Measurements from ENCODE around the gene FSCN2. TPM values are rescaled to one million over a fixed set of nuclear protein-coding genes. Genes with fewer than 3 reads are reported as not detected.

FSCN2 gene
- total and polyA plus RNA-seq, 2 experiments from 2014 or later = 0.13 to 1.6 TPM

DNA sequence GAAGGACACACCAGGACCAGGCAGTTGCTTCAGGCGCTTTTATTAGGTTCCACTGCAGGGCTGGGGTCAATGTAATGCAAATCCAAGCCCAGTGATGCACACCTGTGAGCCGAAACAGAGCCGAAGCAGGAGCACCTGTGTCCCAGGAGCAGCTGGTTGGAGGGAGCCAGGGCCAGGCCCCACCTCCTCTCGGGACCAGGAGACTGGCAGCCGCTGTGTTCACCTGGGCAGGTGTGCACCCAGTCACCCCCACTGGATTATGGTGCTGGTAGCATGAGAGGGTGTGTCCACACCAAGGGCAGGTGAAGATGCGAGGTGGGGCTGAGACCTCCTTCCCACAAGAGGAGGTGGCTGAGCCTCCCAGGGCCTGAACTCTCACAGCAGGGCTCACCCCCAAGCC is 28.7 kb downstream of the FSCN2 start:
- no peak overlapping the region for H2AFZ ChIP-seq
- peaks cover 8% of the 10 kb centered on the region; the same call in 1 of the 2 replicates for H3K4me1 ChIP-seq (ENCODE audit: insufficient read depth)
- ATAC-seq (no peak), DNase-seq (ENCODE audit: low spot score) (no peak)
- no peak overlapping the region for H3K4me3 Mint-ChIP-seq
- peaks cover 41% of the 10 kb centered on the region for H3K36me3 Mint-ChIP-seq (ENCODE audit: low read depth)
- H3K4me3 ChIP-seq = no peak overlapping the region
- peaks cover 9% of the 10 kb centered on the region for H3K36me3 ChIP-seq (ENCODE audit: insufficient read depth)
- no peaks in the 10 kb centered on the region for H4K20me1 ChIP-seq (replicated peaks; ENCODE audit: insufficient read depth)
- H3K27me3 Mint-ChIP-seq (ENCODE audit: insufficient read depth, low read depth, poor library complexity) = peaks cover 24% of the 10 kb centered on the region
- no peaks in the 10 kb centered on the region for H3K79me2 ChIP-seq (replicated peaks; ENCODE audit: insufficient read depth)
- H3F3A ChIP-seq (replicated peaks; ENCODE audit: low read depth) = peaks cover 15% of the 10 kb centered on the region
- no peaks in the 10 kb centered on the region for H3K9me3 Mint-ChIP-seq
- no peak overlapping the region for H3K4me2 ChIP-seq
- H3K27ac ChIP-seq (ENCODE audit: low read depth) = no peak overlapping the region
- H3K27ac Mint-ChIP-seq = no peak overlapping the region
- H3K4me1 Mint-ChIP-seq = peaks cover 17% of the 10 kb centered on the region
- H3K9me2 ChIP-seq (ENCODE audit: insufficient read depth) = no peaks in the 10 kb centered on the region
- H3K27me3 ChIP-seq (ENCODE audit: insufficient read depth) = no peaks in the 10 kb centered on the region
- TF ChIP-seq STAT1 (IDR thresholded peaks at IDR 0.05; ENCODE audit: unreplicated experiment) = no peak
- TF ChIP-seq, protein P1, sequence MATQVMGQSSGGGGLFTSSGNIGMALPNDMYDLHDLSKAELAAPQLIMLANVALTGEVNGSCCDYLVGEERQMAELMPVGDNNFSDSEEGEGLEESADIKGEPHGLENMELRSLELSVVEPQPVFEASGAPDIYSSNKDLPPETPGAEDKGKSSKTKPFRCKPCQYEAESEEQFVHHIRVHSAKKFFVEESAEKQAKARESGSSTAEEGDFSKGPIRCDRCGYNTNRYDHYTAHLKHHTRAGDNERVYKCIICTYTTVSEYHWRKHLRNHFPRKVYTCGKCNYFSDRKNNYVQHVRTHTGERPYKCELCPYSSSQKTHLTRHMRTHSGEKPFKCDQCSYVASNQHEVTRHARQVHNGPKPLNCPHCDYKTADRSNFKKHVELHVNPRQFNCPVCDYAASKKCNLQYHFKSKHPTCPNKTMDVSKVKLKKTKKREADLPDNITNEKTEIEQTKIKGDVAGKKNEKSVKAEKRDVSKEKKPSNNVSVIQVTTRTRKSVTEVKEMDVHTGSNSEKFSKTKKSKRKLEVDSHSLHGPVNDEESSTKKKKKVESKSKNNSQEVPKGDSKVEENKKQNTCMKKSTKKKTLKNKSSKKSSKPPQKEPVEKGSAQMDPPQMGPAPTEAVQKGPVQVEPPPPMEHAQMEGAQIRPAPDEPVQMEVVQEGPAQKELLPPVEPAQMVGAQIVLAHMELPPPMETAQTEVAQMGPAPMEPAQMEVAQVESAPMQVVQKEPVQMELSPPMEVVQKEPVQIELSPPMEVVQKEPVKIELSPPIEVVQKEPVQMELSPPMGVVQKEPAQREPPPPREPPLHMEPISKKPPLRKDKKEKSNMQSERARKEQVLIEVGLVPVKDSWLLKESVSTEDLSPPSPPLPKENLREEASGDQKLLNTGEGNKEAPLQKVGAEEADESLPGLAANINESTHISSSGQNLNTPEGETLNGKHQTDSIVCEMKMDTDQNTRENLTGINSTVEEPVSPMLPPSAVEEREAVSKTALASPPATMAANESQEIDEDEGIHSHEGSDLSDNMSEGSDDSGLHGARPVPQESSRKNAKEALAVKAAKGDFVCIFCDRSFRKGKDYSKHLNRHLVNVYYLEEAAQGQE (IDR thresholded peaks at IDR 0.05; ENCODE audit: unreplicated experiment) = no peak
- TF ChIP-seq POLR2AphosphoS5 (IDR thresholded peaks at IDR 0.05; ENCODE audit: low read depth) = no peak; the same call in 1 of the 2 replicates
- TF ChIP-seq, protein P2, sequence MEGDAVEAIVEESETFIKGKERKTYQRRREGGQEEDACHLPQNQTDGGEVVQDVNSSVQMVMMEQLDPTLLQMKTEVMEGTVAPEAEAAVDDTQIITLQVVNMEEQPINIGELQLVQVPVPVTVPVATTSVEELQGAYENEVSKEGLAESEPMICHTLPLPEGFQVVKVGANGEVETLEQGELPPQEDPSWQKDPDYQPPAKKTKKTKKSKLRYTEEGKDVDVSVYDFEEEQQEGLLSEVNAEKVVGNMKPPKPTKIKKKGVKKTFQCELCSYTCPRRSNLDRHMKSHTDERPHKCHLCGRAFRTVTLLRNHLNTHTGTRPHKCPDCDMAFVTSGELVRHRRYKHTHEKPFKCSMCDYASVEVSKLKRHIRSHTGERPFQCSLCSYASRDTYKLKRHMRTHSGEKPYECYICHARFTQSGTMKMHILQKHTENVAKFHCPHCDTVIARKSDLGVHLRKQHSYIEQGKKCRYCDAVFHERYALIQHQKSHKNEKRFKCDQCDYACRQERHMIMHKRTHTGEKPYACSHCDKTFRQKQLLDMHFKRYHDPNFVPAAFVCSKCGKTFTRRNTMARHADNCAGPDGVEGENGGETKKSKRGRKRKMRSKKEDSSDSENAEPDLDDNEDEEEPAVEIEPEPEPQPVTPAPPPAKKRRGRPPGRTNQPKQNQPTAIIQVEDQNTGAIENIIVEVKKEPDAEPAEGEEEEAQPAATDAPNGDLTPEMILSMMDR (conservative IDR thresholded peaks at IDR 0.05; ENCODE audit: low read depth in 2 of 2) = no peak
- no peak for TF ChIP-seq EZH2 (IDR thresholded peaks at IDR 0.05; ENCODE audit: low read depth, unreplicated experiment)
- no peak for TF ChIP-seq NANOG (IDR thresholded peaks at IDR 0.05; ENCODE audit: borderline replicate concordance)
- no peak for TF ChIP-seq CREB1 (CRISPR knock-in tag; IDR thresholded peaks at IDR 0.05; ENCODE audit: low read depth)
- TF ChIP-seq, protein P3, sequence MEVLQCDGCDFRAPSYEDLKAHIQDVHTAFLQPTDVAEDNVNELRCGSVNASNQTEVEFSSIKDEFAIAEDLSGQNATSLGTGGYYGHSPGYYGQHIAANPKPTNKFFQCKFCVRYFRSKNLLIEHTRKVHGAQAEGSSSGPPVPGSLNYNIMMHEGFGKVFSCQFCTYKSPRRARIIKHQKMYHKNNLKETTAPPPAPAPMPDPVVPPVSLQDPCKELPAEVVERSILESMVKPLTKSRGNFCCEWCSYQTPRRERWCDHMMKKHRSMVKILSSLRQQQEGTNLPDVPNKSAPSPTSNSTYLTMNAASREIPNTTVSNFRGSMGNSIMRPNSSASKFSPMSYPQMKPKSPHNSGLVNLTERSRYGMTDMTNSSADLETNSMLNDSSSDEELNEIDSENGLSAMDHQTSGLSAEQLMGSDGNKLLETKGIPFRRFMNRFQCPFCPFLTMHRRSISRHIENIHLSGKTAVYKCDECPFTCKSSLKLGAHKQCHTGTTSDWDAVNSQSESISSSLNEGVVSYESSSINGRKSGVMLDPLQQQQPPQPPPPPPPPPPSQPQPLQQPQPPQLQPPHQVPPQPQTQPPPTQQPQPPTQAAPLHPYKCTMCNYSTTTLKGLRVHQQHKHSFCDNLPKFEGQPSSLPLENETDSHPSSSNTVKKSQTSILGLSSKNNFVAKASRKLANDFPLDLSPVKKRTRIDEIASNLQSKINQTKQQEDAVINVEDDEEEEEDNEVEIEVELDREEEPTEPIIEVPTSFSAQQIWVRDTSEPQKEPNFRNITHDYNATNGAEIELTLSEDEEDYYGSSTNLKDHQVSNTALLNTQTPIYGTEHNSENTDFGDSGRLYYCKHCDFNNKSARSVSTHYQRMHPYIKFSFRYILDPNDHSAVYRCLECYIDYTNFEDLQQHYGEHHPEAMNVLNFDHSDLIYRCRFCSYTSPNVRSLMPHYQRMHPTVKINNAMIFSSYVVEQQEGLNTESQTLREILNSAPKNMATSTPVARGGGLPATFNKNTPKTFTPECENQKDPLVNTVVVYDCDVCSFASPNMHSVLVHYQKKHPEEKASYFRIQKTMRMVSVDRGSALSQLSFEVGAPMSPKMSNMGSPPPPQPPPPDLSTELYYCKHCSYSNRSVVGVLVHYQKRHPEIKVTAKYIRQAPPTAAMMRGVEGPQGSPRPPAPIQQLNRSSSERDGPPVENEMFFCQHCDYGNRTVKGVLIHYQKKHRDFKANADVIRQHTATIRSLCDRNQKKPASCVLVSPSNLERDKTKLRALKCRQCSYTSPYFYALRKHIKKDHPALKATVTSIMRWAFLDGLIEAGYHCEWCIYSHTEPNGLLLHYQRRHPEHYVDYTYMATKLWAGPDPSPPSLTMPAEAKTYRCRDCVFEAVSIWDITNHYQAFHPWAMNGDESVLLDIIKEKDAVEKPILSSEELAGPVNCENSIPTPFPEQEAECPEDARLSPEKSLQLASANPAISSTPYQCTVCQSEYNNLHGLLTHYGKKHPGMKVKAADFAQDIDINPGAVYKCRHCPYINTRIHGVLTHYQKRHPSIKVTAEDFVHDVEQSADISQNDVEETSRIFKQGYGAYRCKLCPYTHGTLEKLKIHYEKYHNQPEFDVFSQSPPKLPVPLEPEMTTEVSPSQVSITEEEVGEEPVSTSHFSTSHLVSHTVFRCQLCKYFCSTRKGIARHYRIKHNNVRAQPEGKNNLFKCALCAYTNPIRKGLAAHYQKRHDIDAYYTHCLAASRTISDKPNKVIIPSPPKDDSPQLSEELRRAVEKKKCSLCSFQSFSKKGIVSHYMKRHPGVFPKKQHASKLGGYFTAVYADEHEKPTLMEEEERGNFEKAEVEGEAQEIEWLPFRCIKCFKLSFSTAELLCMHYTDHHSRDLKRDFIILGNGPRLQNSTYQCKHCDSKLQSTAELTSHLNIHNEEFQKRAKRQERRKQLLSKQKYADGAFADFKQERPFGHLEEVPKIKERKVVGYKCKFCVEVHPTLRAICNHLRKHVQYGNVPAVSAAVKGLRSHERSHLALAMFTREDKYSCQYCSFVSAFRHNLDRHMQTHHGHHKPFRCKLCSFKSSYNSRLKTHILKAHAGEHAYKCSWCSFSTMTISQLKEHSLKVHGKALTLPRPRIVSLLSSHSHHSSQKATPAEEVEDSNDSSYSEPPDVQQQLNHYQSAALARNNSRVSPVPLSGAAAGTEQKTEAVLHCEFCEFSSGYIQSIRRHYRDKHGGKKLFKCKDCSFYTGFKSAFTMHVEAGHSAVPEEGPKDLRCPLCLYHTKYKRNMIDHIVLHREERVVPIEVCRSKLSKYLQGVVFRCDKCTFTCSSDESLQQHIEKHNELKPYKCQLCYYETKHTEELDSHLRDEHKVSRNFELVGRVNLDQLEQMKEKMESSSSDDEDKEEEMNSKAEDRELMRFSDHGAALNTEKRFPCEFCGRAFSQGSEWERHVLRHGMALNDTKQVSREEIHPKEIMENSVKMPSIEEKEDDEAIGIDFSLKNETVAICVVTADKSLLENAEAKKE (CRISPR knock-in tag; IDR thresholded peaks at IDR 0.05) = no peak
- TF ChIP-seq, protein P4, sequence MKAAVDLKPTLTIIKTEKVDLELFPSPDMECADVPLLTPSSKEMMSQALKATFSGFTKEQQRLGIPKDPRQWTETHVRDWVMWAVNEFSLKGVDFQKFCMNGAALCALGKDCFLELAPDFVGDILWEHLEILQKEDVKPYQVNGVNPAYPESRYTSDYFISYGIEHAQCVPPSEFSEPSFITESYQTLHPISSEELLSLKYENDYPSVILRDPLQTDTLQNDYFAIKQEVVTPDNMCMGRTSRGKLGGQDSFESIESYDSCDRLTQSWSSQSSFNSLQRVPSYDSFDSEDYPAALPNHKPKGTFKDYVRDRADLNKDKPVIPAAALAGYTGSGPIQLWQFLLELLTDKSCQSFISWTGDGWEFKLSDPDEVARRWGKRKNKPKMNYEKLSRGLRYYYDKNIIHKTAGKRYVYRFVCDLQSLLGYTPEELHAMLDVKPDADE (IDR thresholded peaks at IDR 0.05) = no peak
- TF ChIP-seq JUNB (IDR thresholded peaks at IDR 0.05; ENCODE audit: unreplicated experiment) = no peak
